Measurements from ENCODE around the gene CYP2R1.

- TF ChIP-seq EZH2 (IDR thresholded peaks at IDR 0.05; ENCODE audit: borderline replicate concordance, low read length), result no peak
- TF ChIP-seq CTCF (IDR thresholded peaks at IDR 0.05; ENCODE audit: low read length), result no peak
These were observed 50.0 kb downstream of the CYP2R1 start for GRCh38 chr11:14842002-14842401.
